GM18867 (cell line): ENCODE results near the gene MAPK11.
A peak's percentile ranks its signal among the peaks of the same experiment; 100 is the strongest.

Source experiments
- ATAC-seq: cut with Tn5 transposase; IDR thresholded peaks from one replicate; pipeline ENCODE4 v1.9.1; 2021; ENCODE audit warnings: mild to moderate bottlenecking, moderate library complexity; ENCODE audit not compliant: unreplicated experiment

MAPK11 gene

DNA sequence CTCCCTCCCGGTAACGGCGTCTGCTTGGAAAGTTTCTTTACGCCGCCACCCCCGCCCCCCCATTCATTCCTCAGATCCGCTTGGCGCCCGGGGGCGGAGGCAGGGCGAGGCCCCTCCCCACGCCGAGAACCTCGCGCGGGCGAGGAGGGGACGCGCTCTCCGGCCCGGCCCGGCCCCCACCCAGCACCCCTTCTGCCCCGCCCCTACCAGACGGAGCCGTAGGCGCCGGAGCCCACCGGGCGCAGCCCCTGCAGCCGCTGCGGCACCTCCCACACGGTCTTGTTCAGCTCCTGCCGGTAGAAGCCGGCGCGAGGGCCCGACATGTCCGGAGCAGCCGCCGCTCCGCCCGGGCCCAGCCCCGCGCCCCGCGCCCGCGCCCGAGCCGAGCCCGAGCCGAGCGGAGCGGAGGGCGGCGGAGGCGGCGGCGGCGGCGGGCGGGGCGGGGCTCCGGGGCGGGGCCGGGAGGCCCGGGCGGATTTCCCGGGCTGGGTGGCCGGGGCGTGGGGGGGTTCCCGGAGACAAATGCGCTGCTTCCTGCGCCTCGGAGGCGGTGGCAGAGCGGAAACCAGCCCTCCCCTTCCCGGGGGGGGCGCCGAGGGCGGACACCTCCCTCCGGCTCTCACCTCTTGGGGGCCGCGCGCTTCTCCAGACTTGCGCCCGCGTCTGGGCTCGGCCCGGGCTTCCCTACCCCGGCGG, at the start of gene MAPK11:
TSS of gene MAPK11 (minus strand) at position 411 of the 696 bp plus-strand sequence. CDS start at position 323, 88 bp downstream.
- ATAC-seq = peak; percentile 29

- no peak for ATAC-seq
These were observed 49.3 kb upstream of the MAPK11 start for GRCh38 chr22:50319503-50319951.

- ATAC-seq = no peak
These were observed 48.7 kb upstream of the MAPK11 start for GRCh38 chr22:50318698-50319411.

DNA sequence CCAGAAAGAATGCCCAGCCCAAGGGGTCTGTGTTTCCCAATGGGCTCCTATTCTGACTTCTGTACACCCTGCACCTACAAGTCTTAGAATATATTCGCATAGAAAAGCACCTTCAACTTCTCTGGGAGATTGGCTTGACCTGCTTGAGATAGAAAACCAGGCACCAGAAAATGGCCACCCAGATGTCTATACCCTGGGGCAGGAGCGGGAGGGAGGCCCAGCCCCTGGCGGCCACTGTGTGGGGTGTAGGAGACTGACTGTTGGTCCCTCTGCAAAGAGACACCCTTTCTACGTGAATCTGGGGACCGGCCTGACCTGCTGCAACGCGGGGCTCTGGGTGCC, 48.1 kb upstream of the MAPK11 start:
- no peak for ATAC-seq

GRCh38 chr22:50317674-50318073, 47.5 kb upstream of the MAPK11 start:
- no peak for ATAC-seq

GRCh38 chr22:50317178-50317577, 47.0 kb upstream of the MAPK11 start:
- no peak for ATAC-seq

- no peak for ATAC-seq
These were observed 46.2 kb upstream of the MAPK11 start for GRCh38 chr22:50316114-50317065.

- no peak for ATAC-seq
These were observed 45.3 kb upstream of the MAPK11 start for GRCh38 chr22:50315289-50316113.

DNA sequence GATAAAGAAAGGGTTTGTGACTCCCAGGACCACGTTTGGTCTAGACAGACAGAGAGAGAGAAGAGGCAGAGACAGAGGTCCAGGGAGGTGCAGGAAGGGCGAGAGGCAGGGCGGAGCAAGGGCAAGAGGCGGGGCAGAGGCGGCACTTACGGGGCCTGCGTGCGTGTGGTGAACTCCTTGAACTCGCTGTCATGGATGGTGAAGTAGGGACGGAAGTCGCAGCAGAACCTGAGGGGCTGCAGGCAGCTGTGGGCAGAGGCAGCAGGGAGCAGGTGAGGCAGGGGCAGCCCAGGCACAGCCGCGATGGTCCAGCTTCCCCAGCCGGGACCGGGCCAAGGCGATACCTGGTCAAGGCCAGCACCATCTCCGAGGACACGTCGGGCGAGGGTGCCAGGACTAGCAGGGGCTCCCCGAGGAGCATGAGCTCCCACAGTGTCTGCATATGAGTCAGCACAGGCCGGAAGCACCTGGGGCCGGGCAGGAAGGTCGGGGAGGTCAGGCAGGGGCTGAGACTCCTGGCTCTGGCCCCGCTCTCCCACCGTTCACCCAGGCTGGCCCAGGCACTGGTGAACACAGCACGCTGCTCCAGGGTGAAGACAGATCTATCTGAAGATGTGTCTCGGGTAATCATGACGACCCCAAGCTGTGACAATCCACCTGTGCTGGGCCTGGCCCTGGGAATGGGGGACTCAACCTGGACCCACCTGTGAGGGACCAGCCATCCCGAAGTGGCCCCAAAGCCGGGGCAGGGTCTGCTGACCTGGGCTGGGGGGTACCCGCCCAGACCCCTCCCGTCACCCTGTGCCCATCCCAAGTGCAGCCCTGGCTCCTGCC, 44.5 kb upstream of the MAPK11 start:
- peak; percentile 74 for ATAC-seq

DNA sequence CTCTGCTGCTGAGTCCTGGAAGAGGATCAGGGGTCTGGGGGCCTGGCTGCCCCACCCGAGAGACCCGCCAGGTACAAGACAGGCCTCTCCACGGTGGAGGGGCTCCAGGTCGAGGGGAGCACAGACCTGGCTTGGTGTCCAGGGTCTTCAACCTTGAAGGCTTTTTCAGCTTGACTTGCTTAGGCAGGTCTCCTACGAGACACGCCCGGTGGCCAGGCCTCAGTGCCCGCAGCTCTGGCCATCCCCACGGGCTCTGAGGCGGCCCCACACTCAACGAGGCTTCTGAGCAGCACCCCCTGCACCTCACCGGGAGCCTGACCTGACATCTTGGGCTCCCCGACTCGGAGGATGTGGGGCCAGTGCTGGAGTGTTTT, 43.9 kb upstream of the MAPK11 start:
- ATAC-seq = no peak

DNA sequence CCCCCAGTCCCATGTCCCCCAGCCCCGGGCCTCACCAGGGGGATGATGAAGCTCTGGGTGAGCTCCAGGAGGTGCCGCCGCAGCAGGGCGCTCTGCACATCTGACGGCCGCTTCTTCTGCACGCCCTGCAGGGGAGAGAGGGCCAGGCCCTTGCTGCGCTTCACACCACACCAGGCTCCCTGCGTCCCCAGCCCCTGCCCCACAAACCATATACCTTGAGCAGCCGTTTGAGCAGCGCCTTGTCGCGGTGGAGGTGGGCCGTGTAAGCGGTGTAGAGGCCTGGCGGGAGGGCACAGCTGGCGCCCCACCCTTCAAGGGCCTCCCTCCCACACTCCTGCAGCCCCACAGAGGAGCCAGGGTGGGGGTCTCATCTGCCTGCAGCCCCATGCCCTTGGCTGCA, 43.4 kb upstream of the MAPK11 start:
- ATAC-seq = no peak

GRCh38 chr22:50313021-50313420, 42.8 kb upstream of the MAPK11 start:
- no peak for ATAC-seq

DNA sequence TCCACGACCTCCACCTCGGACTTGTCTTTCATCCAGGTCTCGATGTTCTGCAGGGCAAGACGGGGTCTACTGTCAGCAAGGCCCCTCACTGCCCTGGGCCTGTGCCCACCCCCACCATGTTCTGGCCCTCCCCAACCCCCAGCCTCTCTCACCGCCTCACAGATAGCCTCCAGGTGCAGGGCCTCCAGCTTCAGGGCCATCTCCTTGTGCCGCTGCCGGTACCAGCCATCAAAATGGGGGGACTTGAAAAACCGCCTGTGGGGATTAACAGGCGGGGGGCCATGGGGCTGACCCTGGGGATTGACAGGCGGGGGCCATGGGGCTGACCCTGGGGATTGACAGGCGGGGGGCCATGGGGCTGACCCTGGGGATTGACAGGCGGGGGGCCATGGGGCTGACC, 42.2 kb upstream of the MAPK11 start:
- ATAC-seq = no peak

- no peak for ATAC-seq
These were observed 41.6 kb upstream of the MAPK11 start for GRCh38 chr22:50311606-50312351.

DNA sequence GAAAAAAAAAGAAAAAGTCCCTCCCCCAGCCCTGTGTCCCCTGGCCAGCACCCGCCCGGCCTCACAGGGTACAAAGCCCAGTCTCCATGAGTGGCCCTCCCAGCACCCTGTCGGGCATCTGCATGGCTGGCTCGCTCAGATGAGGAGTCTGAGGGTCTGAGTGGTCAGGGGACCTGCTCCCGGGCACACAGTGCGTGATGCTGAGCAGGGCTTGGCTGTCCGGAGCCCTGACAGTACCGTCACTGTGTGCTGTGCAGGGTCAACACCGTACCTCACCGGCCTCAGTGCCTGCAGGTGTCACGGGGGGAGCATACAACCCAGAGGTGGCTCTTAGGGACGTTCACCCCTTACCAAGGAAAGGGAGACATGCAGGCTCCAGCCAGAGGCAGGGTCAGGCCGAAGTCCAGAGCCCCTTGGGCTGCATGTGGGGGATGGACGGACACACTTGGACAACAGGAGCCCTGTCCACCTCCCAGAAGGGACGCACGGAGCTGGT, 40.8 kb upstream of the MAPK11 start:
- no peak for ATAC-seq

- no peak for ATAC-seq
These were observed 40.0 kb upstream of the MAPK11 start for GRCh38 chr22:50310031-50310722.

DNA sequence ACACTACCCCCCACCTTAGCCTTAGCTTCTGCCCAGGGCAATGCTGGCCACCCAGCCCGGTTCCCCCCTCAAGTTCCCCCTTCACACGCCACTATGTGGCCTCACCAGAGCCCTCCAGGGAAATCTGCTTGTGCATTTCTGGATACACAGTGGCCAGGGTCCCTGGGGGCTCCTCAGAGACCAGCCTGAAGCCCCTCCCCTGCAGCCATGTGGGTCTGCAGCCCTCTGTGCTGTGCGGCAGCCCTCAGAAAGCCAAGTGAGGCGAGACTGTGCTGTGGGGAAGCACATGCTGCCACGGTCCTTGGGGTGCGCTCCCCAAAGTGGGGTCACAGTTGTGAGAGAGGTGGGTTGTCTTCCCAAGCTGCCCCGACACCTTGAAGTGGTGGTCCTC, 39.4 kb upstream of the MAPK11 start:
- no peak for ATAC-seq

DNA sequence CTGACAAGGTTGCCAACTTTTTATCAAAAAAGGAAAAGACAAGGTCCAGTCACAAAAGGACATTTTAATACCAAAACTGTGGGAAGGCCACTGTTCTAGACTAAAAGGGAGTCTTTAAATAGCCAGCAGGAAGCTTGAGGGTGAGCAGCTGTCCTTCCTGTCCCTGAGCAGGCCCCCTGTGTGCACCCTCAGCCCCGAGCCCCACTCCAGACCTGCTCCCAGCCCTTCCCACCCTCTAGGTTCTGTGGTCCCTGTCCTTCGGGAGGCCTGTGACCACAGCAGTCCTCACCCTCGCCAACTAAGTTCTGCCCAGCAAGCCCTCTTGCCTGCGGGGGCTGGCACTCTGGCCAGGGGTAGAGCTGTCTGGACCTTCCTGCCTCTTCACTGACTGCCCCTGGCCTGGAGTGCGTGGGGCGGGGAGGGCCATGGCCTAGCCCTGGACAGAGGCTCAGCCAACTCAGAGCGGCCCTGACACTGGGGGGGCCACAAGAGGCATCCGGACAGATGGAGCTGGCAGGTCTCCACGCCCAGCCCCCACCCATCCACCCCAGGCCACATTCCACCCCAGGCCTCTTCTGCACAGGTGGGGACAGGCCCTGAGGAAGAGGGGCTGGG, 38.9 kb upstream of the MAPK11 start:
- no peak for ATAC-seq
